Left lung (tissue), 10 donors: ENCODE measurements around the gene CMIP. TPM values are rescaled to one million over a fixed set of nuclear protein-coding genes. Genes with fewer than 3 reads are reported as not detected.

Experiments
- ATAC-seq: fragments of 200-7000 bp; cut with Tn5 transposase; one replicate; pipeline ENCODE4 v1.9.1; 2020; ENCODE audit warnings: moderate library complexity
- DNase-seq, 4 donors: peaks; one replicate each; pipeline ENCODE4 v3.0.0-alpha.2; 2013 to 2020
- H3K27ac ChIP-seq, 2 donors: fragments of 200-600 bp; sonication (generic) in 1 of 2; one replicate each; pipeline versions ENCODE4 v1.5.0 to v1.8.0; 2020 to 2021
- H3K27me3 ChIP-seq, 2 donors: fragments of 200-600 bp; sonication (generic) in 1 of 2; one replicate each; pipeline versions ENCODE4 v1.5.0 to v1.8.0; 2020 to 2021
- H3K36me3 ChIP-seq, 2 donors: fragments of 200-600 bp; sonication (generic) in 1 of 2; one replicate each; pipeline versions ENCODE4 v1.5.0 to v1.8.0; 2020 to 2021
- H3K4me1 ChIP-seq, 2 donors: fragments of 200-600 bp; one replicate each; pipeline ENCODE4 v1.8.0; 2021
- H3K4me3 ChIP-seq, 2 donors: fragments of 200-600 bp; sonication (generic) in 1 of 2; one replicate each; pipeline versions ENCODE4 v1.5.0 to v1.8.0; 2020 to 2021; ENCODE audit warnings: mild to moderate bottlenecking in 1 of 2
- H3K9me3 ChIP-seq, 2 donors: fragments of 200-600 bp; sonication (generic) in 1 of 2; one replicate each; pipeline versions ENCODE4 v1.5.0 to v1.8.0; 2020 to 2021
- CTCF ChIP-seq, 2 donors: fragments of 200-600 bp; sonication (generic) in 1 of 2; IDR thresholded peaks; one replicate each; pipeline versions ENCODE4 v1.5.0 to v1.8.0; 2021; ENCODE audit warnings: antibody characterized with exemption in 2 of 2
- intact Hi-C, 2 donors: fragments of 100-400 bp; cut with DNase I; formaldehyde crosslinking; loops; one replicate each; pipeline versions ENCODE4 v1.11.2 to v1.14.2; 2022
- polyA plus RNA-seq, 6 donors: library from polyadenylated mRNA; unstranded; fragments of 120-200 nt; gene quantifications; one replicate each; pipeline ENCODE4 v1.2.1, GENCODE V29; 2013; ENCODE audit not compliant: insufficient read length in 6 of 6
- total RNA-seq, 2 donors: library from RNA; stranded (reverse); fragmentation: NEBNext Ultra II Directional; extraction: Animal tissue kit (Norgen Biotek cat#: 25700); gene quantifications; one replicate each; pipeline ENCODE4 v1.2.1, GENCODE V29; 2021
- donor health status: DM: no; HTN: yes; CAD: no.
- donor health status: DM: no; HTN: no; CAD: no.

The CMIP gene
- total and polyA plus RNA-seq, 8 donors = 35.3 to 55.8 (median 40.4) TPM

- Histone ChIP-seq H3K4me1 (peaks cover 7 to 30% of the 10 kb centered on the region in 2 donors), H3K36me3 (peaks cover 0 to 7% of the 10 kb centered on the region in 2 donors), H3K27me3 (no peaks in the 10 kb centered on the region), H3K9me3 (no peaks in the 10 kb centered on the region), H3K27ac (no peak overlapping the region), H3K4me3 (no peak overlapping the region)
- peak; percentile 60 for ATAC-seq
- TF ChIP-seq CTCF (IDR thresholded peaks at IDR 0.05) = no peak
- DNase-seq = no peak
- intact Hi-C loops = no loop called here
Observed at GRCh38 chr16:81569361-81570034, 124.9 kb downstream of the CMIP start.

- H3K4me1 ChIP-seq = peaks cover 7 to 28% of the 10 kb centered on the region in 2 donors
- TF ChIP-seq CTCF (IDR thresholded peaks at IDR 0.05) = no peak
- H3K27me3 ChIP-seq = no peaks in the 10 kb centered on the region
- H3K27ac ChIP-seq = no peak overlapping the region
- no peak for DNase-seq
- peaks cover 0 to 6% of the 10 kb centered on the region in 2 donors for H3K36me3 ChIP-seq
- intact Hi-C loops = no loop called here
- H3K4me3 ChIP-seq = no peak overlapping the region
- H3K9me3 ChIP-seq = no peaks in the 10 kb centered on the region
- no peak for ATAC-seq
Observed at GRCh38 chr16:81570151-81570846, 125.7 kb downstream of the CMIP start.

GRCh38 chr16:81571175-81571574 is 126.6 kb downstream of the CMIP start:
- no peaks in the 10 kb centered on the region for H3K36me3 ChIP-seq
- H3K9me3 ChIP-seq = no peaks in the 10 kb centered on the region
- TF ChIP-seq CTCF (IDR thresholded peaks at IDR 0.05) = no peak
- ATAC-seq = no peak
- intact Hi-C loops = no loop called here
- no peak overlapping the region for H3K27ac ChIP-seq
- no peak for DNase-seq
- no peaks in the 10 kb centered on the region for H3K27me3 ChIP-seq
- H3K4me3 ChIP-seq = no peak overlapping the region
- peaks cover 7 to 28% of the 10 kb centered on the region in 2 donors for H3K4me1 ChIP-seq

GRCh38 chr16:81571592-81572385 is 127.2 kb downstream of the CMIP start:
- peak in 1 of 4 donors; percentile 35 for DNase-seq
- TF ChIP-seq CTCF (IDR thresholded peaks at IDR 0.05) = no peak
- Histone ChIP-seq H3K27me3 (no peaks in the 10 kb centered on the region), H3K36me3 (no peaks in the 10 kb centered on the region), H3K27ac (no peak overlapping the region), H3K4me3 (no peak overlapping the region), H3K9me3 (no peaks in the 10 kb centered on the region), H3K4me1 (peaks cover 7 to 28% of the 10 kb centered on the region in 2 donors)
- intact Hi-C loops = no loop called here
- ATAC-seq = no peak
